Measurements from ENCODE around the gene NMBR.

The NMBR gene

DNA sequence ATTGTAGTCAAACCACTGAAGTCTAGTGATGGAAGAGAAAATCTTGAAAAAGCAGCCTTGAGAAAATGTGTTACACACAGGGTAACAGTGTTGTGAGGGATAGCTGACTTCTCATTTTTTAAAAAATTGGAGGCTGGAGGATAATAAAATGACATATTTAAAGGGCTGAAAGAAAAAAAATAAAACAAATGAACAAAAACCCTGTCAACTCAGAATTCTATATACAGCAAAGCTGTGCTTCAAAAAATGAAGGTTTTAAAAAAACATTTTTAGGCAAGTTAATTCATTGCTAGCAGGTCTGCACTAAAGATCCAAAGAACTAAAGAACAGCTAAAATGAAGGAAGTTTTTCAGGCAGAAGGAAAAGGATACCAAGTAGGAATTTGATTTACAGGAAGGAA, 31.2 kb upstream of the NMBR start:
- no peak for ATAC-seq
- TF ChIP-seq ISL1 (CRISPR knock-in tag; IDR thresholded peaks at IDR 0.05): no peak
- TF ChIP-seq SNAI2 (CRISPR knock-in tag; IDR thresholded peaks at IDR 0.05): no peak
- TF ChIP-seq GLIS3 (CRISPR knock-in tag; IDR thresholded peaks at IDR 0.05): no peak
- no peak for TF ChIP-seq ZNF70 (CRISPR knock-in tag; IDR thresholded peaks at IDR 0.05)
- TF ChIP-seq ZFP30 (CRISPR knock-in tag; IDR thresholded peaks at IDR 0.05): no peak
- TF ChIP-seq BACH2 (CRISPR knock-in tag; IDR thresholded peaks at IDR 0.05; ENCODE audit: borderline replicate concordance): no peak
- no peak for TF ChIP-seq ARNTL (CRISPR knock-in tag; IDR thresholded peaks at IDR 0.05; ENCODE audit: borderline replicate concordance, low read depth)
- TF ChIP-seq ZNF8 (CRISPR knock-in tag; IDR thresholded peaks at IDR 0.05): no peak
- no peak for TF ChIP-seq TOX (CRISPR knock-in tag; IDR thresholded peaks at IDR 0.05; ENCODE audit: borderline replicate concordance)
- no peak for TF ChIP-seq RARB (CRISPR knock-in tag; IDR thresholded peaks at IDR 0.05)
- TF ChIP-seq CSDC2 (CRISPR knock-in tag; IDR thresholded peaks at IDR 0.05): no peak
- TF ChIP-seq OSR1 (CRISPR knock-in tag; IDR thresholded peaks at IDR 0.05): no peak
- TF ChIP-seq, protein P1, sequence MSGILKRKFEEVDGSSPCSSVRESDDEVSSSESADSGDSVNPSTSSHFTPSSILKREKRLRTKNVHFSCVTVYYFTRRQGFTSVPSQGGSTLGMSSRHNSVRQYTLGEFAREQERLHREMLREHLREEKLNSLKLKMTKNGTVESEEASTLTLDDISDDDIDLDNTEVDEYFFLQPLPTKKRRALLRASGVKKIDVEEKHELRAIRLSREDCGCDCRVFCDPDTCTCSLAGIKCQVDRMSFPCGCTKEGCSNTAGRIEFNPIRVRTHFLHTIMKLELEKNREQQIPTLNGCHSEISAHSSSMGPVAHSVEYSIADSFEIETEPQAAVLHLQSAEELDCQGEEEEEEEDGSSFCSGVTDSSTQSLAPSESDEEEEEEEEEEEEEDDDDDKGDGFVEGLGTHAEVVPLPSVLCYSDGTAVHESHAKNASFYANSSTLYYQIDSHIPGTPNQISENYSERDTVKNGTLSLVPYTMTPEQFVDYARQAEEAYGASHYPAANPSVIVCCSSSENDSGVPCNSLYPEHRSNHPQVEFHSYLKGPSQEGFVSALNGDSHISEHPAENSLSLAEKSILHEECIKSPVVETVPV (CRISPR knock-in tag; IDR thresholded peaks at IDR 0.05): no peak
- no peak for TF ChIP-seq TCF4 (CRISPR knock-in tag; IDR thresholded peaks at IDR 0.05; ENCODE audit: borderline replicate concordance)
- TF ChIP-seq, protein P2, sequence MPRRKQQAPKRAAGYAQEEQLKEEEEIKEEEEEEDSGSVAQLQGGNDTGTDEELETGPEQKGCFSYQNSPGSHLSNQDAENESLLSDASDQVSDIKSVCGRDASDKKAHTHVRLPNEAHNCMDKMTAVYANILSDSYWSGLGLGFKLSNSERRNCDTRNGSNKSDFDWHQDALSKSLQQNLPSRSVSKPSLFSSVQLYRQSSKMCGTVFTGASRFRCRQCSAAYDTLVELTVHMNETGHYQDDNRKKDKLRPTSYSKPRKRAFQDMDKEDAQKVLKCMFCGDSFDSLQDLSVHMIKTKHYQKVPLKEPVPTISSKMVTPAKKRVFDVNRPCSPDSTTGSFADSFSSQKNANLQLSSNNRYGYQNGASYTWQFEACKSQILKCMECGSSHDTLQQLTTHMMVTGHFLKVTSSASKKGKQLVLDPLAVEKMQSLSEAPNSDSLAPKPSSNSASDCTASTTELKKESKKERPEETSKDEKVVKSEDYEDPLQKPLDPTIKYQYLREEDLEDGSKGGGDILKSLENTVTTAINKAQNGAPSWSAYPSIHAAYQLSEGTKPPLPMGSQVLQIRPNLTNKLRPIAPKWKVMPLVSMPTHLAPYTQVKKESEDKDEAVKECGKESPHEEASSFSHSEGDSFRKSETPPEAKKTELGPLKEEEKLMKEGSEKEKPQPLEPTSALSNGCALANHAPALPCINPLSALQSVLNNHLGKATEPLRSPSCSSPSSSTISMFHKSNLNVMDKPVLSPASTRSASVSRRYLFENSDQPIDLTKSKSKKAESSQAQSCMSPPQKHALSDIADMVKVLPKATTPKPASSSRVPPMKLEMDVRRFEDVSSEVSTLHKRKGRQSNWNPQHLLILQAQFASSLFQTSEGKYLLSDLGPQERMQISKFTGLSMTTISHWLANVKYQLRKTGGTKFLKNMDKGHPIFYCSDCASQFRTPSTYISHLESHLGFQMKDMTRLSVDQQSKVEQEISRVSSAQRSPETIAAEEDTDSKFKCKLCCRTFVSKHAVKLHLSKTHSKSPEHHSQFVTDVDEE (CRISPR knock-in tag; IDR thresholded peaks at IDR 0.05): no peak

DNA sequence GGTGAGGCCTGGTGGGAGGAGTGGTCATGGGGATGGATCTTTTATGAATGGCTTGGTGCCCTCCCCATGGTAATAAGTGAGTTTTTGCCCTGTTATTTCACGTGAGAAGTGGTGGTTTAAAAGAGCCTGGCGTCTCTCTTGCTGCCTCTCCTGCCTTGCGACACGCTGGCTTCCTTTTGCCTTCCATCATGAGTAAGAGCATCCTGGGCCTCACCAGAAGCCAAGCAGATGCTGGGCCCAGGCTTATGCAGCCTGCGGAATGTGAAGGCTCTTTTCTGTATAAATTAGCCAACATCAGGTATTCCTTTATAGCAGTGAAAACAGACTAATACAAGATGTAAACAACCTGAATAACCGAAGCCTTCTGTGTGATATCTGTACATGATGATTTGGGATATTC, 27.8 kb upstream of the NMBR start:
- no peak for ATAC-seq
- TF ChIP-seq ISL1 (CRISPR knock-in tag; IDR thresholded peaks at IDR 0.05) (no peak), TCF4 (CRISPR knock-in tag; IDR thresholded peaks at IDR 0.05; ENCODE audit: borderline replicate concordance) (no peak), OSR1 (CRISPR knock-in tag; IDR thresholded peaks at IDR 0.05) (no peak), TOX (CRISPR knock-in tag; IDR thresholded peaks at IDR 0.05; ENCODE audit: borderline replicate concordance) (no peak), ZFP3 (CRISPR knock-in tag; IDR thresholded peaks at IDR 0.05) (no peak), CSDC2 (CRISPR knock-in tag; IDR thresholded peaks at IDR 0.05) (no peak), ESRRG (CRISPR knock-in tag; IDR thresholded peaks at IDR 0.05) (no peak)
- TF ChIP-seq, protein P3, sequence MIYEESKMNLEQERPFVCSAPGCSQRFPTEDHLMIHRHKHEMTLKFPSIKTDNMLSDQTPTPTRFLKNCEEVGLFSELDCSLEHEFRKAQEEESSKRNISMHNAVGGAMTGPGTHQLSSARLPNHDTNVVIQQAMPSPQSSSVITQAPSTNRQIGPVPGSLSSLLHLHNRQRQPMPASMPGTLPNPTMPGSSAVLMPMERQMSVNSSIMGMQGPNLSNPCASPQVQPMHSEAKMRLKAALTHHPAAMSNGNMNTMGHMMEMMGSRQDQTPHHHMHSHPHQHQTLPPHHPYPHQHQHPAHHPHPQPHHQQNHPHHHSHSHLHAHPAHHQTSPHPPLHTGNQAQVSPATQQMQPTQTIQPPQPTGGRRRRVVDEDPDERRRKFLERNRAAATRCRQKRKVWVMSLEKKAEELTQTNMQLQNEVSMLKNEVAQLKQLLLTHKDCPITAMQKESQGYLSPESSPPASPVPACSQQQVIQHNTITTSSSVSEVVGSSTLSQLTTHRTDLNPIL (CRISPR knock-in tag; IDR thresholded peaks at IDR 0.05; ENCODE audit: low read depth): no peak
- TF ChIP-seq, protein P4, sequence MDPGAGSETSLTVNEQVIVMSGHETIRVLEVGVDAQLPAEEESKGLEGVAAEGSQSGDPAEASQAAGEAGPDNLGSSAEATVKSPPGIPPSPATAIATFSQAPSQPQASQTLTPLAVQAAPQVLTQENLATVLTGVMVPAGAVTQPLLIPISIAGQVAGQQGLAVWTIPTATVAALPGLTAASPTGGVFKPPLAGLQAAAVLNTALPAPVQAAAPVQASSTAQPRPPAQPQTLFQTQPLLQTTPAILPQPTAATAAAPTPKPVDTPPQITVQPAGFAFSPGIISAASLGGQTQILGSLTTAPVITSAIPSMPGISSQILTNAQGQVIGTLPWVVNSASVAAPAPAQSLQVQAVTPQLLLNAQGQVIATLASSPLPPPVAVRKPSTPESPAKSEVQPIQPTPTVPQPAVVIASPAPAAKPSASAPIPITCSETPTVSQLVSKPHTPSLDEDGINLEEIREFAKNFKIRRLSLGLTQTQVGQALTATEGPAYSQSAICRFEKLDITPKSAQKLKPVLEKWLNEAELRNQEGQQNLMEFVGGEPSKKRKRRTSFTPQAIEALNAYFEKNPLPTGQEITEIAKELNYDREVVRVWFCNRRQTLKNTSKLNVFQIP (CRISPR knock-in tag; IDR thresholded peaks at IDR 0.05; ENCODE audit: borderline replicate concordance, low read depth): no peak

DNA sequence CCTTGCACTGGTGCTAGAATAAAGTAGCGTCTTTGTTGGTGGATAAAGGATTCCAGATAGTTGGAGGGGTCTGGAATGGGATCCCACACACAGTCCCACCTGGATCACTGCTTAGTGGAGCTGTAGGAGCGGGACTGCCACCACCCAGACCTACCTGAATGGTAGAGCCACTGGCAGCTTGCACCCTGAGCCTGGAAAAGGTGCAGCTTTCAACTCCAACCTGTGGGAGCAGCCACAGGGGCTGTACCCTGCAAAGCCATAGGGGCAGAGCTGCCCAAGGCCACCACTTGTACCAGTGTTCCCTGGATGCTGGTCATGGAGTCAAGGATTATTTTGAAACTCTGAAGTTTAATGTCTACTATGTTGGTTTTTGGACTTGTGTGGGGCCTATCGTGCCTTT, 27.1 kb upstream of the NMBR start:
- no peak for ATAC-seq
- TF ChIP-seq ZFP3 (CRISPR knock-in tag; IDR thresholded peaks at IDR 0.05) (no peak), ZFP30 (CRISPR knock-in tag; IDR thresholded peaks at IDR 0.05) (no peak), PPARA (CRISPR knock-in tag; IDR thresholded peaks at IDR 0.05; ENCODE audit: borderline replicate concordance) (no peak), BACH2 (CRISPR knock-in tag; IDR thresholded peaks at IDR 0.05; ENCODE audit: borderline replicate concordance) (no peak), ARNTL (CRISPR knock-in tag; IDR thresholded peaks at IDR 0.05; ENCODE audit: borderline replicate concordance, low read depth) (no peak), SNAI2 (CRISPR knock-in tag; IDR thresholded peaks at IDR 0.05) (no peak), OSR1 (CRISPR knock-in tag; IDR thresholded peaks at IDR 0.05) (no peak), ZNF8 (CRISPR knock-in tag; IDR thresholded peaks at IDR 0.05) (no peak), RARB (CRISPR knock-in tag; IDR thresholded peaks at IDR 0.05) (no peak), GLIS3 (CRISPR knock-in tag; IDR thresholded peaks at IDR 0.05) (no peak), CSDC2 (CRISPR knock-in tag; IDR thresholded peaks at IDR 0.05) (no peak)
- TF ChIP-seq, protein P2 (CRISPR knock-in tag; IDR thresholded peaks at IDR 0.05): no peak
- TF ChIP-seq, protein P5, sequence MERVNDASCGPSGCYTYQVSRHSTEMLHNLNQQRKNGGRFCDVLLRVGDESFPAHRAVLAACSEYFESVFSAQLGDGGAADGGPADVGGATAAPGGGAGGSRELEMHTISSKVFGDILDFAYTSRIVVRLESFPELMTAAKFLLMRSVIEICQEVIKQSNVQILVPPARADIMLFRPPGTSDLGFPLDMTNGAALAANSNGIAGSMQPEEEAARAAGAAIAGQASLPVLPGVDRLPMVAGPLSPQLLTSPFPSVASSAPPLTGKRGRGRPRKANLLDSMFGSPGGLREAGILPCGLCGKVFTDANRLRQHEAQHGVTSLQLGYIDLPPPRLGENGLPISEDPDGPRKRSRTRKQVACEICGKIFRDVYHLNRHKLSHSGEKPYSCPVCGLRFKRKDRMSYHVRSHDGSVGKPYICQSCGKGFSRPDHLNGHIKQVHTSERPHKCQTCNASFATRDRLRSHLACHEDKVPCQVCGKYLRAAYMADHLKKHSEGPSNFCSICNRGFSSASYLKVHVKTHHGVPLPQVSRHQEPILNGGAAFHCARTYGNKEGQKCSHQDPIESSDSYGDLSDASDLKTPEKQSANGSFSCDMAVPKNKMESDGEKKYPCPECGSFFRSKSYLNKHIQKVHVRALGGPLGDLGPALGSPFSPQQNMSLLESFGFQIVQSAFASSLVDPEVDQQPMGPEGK (CRISPR knock-in tag; IDR thresholded peaks at IDR 0.05; ENCODE audit: borderline replicate concordance): no peak
- TF ChIP-seq, protein P4 (CRISPR knock-in tag; IDR thresholded peaks at IDR 0.05; ENCODE audit: borderline replicate concordance, low read depth): no peak
